HG02884 (cell line): ENCODE data around the gene SPATC1L.
"Not testable (repeated sequence)": the region's sequence is repeated elsewhere in the genome, so short reads cannot be mapped to it uniquely, and the experiment has no call there.

Source experiments
- ATAC-seq: cut with Tn5 transposase; IDR thresholded peaks from one replicate; pipeline ENCODE4 v1.9.1; 2021; ENCODE audit warnings: mild to moderate bottlenecking, moderate library complexity; ENCODE audit not compliant: unreplicated experiment

Gene SPATC1L

DNA sequence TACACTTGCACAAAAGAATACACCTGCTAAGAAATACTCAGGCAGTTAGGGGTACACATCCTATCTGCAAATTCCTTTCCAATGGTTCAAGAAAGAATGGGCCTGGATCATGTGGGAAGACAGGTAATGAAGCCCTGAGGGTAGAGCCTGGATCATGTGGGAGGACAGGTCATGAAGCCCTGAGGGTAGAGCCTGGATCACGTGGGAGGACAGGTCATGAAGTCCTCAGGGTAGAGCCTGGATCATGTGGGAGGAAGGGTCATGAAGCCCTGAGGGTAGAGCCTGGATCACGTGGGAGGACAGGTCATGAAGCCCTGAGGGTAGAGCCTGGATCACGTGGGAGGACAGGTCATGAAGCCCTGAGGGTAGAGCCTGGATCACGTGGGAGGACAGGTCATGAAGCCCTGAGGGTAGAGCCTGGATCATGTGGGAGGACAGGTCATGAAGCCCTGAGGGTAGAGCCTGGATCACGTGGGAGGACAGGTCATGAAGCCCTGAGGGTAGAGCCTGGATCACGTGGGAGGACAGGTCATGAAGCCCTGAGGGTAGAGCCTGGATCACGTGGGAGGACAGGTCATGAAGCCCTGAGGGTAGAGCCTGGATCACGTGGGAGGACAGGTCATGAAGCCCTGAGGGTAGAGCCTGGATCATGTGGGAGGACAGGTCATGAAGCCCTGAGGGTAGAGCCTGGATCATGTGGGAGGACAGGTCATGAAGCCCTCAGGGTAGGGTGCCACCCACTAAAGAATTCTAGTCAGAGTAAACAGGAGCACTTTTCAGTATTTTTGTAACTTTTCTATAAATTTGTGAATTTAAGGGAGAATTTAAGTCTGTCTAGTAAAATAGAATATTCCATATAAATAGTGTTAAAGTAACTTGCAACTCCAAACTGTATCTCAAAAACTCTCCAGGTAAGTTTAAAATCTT, 16.9 kb upstream of the SPATC1L start:
- ATAC-seq = not testable (repeated sequence)

DNA sequence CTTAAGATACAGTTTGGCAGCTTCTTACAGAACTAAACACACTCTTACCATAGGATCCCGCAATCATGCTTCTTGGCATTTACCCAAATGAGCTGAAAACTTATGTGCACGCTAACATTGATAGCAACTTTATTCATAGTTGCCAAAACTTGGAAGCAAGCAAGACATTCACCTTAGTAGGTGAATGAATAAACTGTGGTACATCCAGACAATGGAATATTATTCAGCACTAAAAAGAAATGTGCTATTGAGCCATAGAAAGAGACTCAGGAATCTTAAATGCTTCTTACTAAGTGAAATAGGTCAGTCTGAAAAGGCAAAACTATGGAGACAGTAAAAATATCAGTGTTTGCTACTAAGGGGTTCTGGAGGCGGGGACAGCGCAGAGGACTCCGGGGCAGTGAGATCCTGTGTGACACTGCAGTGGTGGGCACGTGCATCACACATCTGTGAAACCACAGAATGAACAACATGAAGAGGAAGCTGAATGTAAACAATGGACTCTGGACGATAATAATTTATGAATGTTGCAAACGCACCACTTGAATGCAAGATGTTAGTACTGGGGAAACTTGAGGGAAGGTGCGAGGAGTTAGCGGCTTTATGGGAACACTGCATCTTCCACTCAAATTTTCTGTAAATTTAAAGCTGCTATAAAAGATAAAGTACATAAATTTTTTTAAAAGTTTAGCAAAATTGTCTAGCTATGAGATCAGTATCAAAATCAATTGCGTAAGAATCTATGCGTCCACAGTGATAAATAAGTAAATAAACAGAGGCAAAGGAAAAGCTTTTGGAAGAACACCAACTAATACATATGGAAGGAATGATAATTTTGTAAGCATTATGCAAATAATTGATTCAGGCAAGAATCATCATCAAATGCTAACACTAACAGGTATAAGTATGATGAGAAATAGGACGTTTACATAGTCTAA, 15.4 kb upstream of the SPATC1L start:
- no peak for ATAC-seq

- ATAC-seq = no peak
These were observed 12.5 kb upstream of the SPATC1L start for GRCh38 chr21:46196733-46197132.

DNA sequence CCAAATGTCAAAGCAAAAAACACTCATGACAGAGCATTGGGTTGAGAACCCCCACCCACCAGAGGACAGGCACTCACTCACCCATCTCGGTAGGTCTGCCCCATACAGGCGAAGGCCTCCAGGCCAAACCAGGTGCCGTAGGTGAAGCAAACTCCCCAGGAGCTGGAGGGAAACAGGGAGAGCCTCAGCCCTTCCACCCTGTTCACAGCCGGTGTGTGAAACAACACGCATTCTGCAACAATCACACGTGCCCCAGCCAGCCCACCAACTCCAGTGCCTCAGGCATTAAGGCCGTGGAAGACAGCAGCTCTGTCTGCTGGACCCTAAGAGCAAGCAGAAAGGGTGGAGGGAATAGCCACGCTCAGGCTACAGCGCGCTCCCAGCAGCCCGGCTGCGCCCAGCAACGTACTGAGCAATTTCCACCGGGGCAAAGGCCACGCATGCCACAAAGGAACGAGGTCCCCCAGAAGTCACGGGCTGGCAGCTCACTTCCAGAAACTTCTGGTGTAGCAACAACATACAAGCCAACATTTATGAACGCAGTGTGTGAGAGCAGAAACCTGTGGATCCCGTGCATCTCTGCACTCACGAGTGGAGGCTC, 11.4 kb upstream of the SPATC1L start:
- ATAC-seq = no peak

DNA sequence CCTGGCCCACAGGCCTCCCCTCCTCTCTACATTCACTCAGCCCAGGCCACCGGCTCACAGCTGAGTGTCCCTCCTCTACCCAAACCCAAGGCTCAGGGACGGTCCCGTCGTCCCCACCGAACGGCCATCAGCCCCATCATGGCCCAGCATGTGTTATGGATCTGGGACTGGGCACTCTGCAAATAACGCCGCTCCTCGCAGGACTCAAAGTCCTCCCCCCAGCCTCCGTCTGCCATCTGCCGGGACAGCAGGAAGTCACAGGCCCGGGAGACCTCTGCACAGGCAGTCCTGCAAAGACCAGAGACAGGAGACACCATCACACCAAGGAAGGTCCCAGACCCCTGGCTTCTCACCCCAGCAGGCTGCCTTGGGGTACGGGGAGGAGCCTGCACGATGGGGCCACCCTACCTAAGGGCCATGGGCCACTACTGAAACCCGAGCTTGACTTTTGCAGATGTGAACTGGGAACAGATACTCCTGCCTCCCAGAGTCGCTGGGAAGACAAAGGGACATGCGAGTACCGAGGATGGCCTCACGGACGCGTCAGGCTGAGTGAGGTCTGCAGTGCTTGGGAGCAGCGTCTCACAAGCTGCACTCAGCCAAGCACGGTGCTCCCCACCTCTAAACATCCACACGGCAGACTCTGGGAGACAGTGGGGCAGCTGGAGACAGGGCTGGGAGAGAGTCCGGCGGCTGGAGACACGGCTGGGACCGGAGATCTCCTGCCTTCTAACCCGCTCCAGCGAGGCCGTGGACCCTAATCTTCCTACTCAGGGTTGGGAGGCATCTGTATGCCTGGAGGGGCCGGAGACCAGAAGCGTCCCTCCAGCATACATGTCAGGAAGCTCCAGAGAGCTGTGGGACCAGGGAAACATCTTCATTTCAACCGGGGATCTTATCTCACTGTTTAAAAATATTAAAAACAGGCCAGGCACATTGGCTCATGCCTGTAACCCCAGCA, 10.4 kb upstream of the SPATC1L start:
- ATAC-seq = no peak

DNA sequence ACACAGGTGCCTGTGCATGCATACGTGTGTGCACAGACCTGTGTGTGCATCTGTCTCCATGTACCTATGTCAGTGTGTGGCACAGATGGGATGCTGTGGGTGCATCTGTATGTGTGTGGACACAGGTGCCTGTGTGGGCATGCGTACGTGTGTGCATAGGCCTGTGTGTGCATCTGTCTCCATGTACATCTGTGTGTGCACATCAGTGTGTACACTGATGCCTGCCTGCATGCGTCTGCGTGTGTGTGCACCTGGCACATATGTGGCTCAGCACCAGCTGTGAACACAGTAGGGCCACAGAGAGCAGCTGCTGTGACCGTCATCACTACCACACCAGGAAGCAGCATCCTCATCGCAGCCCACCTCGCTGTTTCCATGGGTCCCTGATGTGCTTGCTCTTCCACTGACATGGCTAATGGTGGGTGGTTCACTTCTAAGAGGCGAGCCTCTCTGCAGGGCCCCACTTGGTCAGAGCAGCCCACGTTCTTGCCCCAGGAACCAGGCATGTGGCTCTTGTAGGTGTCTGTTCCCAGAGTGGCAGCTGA, 9.6 kb upstream of the SPATC1L start:
- ATAC-seq = no peak

DNA sequence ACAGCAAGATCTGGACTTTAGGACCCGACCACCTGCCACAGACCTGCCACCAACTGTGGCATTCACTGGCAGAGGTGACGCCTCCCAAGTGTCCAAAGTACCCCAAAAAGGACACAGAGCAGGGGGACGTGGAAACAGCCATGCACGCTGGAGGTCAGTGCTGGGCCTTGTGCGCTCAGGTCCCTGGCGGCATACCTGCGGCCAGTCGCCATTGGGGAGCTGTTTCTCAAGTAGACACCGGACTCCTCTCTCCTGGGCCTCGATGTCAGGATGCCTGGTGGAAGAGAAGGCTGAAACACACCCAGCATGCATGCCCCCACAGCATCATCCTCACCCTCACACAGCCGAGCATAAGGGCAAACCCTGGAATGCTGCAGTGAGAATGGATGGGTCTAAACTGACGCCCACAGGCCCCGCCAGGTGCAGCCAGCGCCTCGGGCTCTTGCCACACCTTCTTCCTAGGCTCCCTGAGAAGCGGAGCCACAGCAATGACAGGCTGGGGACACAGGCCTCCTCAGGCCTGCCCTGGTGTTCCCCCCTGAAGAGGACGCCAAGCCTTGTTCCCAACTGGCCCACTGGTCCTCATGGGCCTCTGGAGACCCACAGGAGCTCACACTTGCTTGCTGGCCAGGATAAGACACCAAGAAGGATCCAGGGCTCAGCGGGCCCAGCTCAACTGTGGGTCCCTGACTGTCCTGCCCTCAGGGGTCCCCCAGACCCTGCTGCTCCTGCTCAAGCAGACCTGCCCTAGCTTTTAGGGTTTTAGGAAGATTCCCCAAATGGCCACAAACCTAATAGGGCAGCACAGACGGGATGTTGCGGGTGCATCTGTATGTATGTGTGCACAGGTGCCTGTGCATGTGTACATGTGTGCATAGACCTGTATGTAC, 7.7 kb upstream of the SPATC1L start:
- no peak for ATAC-seq

- no peak for ATAC-seq
These were observed 7.0 kb upstream of the SPATC1L start for GRCh38 chr21:46191257-46191685.

GRCh38 chr21:46190491-46191131, 6.4 kb upstream of the SPATC1L start:
- ATAC-seq = no peak

GRCh38 chr21:46189959-46190490, 5.8 kb upstream of the SPATC1L start:
- ATAC-seq = no peak

DNA sequence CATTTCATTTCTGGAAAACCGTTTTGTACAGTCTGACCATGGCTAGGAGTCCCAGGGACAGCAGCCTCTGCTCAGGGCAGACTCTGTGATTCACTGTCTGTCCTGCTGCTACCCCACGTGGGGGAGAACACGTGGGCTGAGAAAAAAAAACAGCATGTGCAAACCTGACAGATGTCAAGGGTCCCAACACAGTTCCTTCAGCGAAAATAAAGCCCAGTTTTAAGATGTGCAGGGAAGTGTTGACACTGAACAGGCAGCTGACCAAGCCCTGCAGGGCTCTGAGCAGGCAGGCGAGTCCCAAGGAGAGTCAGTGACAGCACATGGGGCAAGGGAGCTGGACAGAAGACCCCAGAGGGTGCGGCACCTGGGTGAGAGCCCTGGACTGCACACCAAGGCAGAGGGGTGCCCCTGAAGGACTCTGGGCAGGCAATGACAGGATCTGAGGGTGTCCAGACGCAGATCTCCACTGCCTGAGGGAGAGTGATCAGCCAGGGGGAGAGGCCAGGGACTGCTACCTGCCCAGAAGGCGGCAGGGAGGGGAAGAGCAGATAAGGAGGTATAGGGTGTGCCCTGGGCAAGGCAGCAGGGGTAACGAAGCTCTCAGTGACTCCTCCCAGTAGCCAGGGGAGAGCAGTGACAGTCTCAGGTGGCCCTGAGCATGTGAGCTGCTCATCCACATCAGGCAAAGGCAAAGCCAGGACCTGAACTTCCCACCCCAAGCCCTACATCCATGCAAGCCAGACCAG, 5.1 kb upstream of the SPATC1L start:
- no peak for ATAC-seq

DNA sequence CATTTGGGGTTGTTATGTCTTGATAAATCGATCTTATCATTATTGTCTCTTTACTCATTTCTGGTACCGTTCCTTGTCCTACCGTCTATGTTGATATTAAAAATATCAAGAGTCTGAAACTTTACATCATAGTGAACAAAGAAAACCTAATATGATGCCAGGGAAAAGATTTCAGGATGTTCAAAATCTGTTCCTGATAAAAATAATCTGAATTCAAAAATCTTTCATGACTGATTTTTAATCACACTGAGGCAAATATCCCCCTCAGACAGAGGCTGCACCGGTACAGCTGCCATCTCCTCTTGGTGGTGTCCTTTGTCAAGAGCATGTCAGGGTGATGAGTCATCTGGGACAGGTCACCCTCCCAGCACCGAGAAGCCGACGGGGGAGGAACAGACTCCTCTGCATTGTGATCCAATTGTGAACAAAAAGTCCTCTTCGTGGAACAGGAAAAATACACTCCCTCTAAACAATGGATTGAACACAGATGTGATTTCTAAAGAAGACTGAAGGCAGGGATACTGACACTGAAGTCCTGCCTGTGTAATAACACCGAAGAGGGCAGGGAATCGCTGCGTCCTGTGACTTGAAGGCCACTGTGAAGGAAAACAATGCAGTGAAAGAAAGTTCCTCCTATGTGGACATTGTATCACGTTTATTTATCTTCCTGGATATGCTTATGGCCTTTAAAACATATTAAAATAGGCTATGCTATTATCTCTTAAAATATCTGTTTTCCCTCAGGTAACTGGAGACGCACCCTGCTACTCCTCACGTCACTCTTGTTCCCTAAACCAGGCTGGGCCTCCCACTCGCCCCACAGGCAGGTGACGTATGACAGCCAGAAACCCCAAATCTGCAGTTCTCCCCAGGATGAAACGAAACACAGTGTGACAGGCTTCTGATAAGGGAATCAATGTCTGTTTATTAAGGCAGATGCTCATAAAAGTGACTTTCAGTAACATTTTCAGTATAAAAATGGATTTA, 4.3 kb upstream of the SPATC1L start:
- no peak for ATAC-seq

DNA sequence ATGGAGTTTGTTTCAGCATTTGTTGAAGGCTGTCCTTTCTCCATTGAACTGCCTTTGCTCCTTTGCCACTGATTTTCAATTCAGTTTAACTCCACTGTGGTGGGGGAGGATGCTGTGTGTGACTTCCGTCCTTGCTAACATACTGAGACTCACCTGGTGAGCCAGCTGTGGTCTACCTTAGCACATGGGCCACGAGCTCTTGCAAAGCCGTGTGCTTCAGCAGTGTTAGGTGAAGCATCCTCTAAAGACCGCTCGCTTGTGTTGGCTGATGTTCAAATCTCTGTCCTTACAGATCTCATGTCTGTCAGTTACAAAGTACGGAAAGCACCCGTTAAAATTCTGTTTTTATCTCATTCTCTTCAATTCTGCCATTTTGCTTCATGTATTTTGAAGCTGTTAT, 3.6 kb upstream of the SPATC1L start:
- no peak for ATAC-seq

GRCh38 chr21:46187261-46187660, 3.0 kb upstream of the SPATC1L start:
- ATAC-seq = no peak

GRCh38 chr21:46185716-46186115, 1.5 kb upstream of the SPATC1L start:
- no peak for ATAC-seq
